HG03439 (cell line): ENCODE measurements around the gene COL25A1.

Source experiments
- ATAC-seq: cut with Tn5 transposase; IDR thresholded peaks from one replicate; pipeline ENCODE4 v1.9.1; 2021; ENCODE audit warnings: mild to moderate bottlenecking, moderate library complexity; ENCODE audit not compliant: unreplicated experiment

The COL25A1 gene

GRCh38 chr4:109294006-109294405, 8.5 kb downstream of the COL25A1 start:
- peak; percentile 93 for ATAC-seq

- no peak for ATAC-seq
Observed at GRCh38 chr4:109291707-109292238, 10.7 kb downstream of the COL25A1 start.

GRCh38 chr4:109290918-109291317, 11.5 kb downstream of the COL25A1 start:
- ATAC-seq: no peak

DNA sequence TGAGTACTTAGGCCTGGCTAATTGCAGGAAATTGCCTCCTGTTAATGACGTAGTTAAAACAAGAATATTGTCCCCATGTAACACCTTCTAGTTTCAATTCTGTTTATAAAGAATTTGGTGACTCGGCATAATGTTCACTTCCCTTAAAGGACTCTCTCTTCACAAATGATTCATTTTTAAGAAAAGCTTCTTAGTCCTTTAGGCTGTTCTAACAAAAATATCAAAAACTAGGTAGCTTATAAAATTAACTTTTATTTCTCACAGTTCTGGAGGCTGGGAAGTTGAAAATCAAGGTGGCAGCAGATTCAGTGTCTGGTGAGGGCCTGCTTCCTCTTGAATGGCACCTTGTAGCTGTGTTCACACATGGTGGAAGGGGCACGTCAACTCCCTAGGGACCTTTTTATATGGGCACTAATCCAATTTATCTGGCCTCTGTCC, 23.8 kb downstream of the COL25A1 start:
- ATAC-seq: peak; percentile 92

DNA sequence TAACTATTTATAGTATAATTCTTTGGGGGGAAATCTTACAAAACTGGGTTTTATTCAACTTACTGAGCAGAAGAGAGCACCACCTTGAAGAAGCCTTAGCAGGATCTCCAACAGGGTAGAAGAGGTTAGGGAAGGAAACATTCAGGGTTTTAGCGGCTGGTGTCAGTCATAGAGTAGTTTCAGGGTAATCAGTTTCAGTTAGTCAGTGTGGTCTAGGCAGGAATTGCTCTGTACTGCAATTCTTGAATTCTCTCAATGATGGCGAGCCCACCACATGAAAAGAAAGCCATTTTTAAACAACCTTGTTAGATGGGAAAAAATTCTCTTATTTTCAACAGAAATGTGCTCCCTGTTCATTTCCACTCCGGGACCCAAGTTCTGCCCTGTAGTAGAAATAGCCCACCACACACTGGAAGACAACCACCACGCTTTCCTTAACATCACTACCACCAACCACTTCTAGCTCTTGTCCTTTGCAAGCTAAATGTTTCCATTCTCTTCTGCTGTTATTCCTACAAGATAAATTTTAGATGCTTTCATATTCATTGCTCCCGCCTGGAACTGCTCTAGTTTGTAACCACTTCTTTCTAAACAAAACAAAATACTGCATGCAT, 25.9 kb downstream of the COL25A1 start:
- ATAC-seq: peak; percentile 73

- ATAC-seq: no peak
Observed at GRCh38 chr4:109275066-109275745, 27.3 kb downstream of the COL25A1 start.

DNA sequence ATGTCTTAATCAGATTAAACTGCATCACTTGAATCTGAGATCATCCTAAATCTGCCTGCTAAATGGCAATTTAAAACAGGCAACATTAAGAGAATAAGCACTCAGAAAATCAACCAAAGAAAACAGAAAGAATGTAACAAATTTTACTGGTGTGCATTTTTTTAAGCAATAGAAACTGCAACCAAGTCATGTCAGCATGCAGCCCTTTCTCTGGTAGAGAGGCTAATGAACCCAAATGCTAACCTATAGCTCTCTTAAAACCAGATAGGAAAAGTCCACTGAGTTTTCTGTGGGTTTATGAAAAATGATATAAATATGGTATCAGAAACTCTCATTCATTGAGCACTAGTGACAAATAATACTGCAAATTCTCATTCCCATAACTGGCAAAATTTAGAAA, 35.6 kb downstream of the COL25A1 start:
- no peak for ATAC-seq

DNA sequence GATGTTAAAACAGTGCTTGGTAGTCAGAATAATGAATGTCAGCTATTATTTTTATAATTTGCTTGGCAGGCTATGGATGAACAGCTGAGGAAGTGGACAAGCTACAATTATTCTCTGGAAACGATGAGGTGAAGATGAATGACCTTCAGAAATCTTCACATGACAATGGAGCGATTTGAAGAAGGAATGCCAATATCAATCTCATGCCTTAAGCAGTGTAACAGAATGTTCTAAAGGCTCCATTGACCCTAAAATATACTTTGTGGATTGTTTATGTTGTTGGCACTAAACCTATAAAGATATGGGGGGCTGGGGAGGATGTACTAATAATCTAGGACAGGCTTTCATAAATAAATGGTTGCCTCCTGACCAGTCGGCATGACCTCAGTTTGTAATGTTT, 36.2 kb downstream of the COL25A1 start:
- ATAC-seq: no peak

GRCh38 chr4:109263721-109264120, 38.7 kb downstream of the COL25A1 start:
- no peak for ATAC-seq

GRCh38 chr4:109256818-109257217, 45.6 kb downstream of the COL25A1 start:
- ATAC-seq: no peak

GRCh38 chr4:109254845-109255244, 47.6 kb downstream of the COL25A1 start:
- no peak for ATAC-seq

DNA sequence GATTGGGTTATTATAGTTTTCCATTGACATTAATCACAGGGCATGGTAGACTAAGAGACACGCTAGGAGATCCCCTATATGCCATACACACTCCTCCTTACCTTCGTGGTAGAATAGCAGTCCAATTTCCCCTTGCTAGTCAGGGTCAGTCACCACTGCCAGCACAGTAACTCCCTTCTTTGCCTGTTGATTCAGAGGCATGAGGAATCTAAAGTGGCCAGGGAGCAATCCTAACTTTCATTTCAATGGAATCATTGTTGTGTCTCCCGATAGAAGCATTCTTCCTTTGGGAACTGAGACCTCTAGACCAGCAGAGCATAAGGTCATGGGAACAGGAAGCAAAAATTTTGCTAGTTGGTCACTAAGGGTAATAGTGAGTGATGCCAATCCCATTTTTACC, 51.1 kb downstream of the COL25A1 start:
- ATAC-seq: no peak

DNA sequence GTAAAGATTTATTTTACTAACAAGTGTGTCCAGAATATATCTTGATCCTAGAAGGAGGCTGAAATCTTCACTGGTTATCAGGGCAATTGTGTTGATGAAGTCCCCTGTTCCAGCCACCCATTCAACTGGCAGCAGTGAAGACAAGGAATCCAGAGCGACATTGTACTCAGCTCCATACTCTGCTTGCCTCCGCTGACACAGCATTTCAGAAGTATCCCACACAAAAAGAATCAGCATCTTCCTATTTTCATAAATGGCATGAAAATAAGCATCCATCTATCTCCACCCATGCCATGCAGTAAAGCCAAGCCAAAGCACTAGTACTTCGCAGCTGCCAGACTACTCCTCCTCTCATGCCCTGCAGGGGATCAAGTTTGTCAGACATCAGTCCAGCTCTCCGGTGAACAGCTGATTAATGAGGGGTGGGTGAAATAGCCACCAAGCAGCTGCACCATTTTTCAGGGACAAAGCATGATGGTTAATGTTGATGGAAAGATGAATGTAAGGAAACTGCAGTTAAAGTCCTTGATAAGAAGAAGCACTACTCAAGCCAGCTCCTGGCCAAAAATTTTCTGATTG, 54.0 kb downstream of the COL25A1 start:
- ATAC-seq: no peak

DNA sequence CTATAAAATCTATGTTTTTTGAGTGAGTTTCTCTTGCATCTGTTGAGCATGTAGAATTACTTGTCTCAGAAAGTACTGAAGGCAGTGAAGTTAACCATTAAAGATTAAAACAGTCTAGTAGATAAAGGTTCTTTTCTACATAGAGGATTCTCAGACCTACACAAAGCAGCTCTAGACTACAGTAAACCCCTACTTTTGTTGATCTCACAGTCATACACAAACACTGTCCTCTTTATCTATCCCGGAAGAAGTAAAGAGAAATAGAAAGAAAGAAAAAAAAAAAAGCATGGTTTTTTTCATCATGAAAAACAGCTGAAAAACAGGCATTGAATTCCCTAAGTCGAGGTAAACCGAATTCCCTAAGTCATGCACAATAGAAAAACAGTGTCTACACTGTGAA, 58.6 kb downstream of the COL25A1 start:
- ATAC-seq: no peak

DNA sequence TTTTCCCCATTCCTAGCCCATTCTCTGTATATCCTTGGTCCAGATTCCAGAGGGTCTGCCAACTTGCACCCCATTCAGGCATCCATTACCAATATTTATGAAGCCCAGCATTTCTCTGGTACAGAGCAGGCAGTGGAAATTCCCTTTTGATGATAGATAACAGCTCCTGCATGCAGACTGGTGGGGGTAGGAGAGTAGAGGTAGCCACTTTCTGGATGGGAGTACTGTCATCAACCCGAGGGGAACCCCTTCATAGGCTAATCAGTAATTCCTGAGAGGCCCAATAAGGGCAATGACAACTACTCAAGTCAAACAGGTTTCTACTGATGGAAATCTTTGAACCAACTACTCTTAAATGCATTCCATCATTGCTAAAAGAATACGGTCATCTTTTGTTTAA, 63.7 kb downstream of the COL25A1 start:
- ATAC-seq: no peak

GRCh38 chr4:109235683-109236082, 66.8 kb downstream of the COL25A1 start:
- no peak for ATAC-seq

DNA sequence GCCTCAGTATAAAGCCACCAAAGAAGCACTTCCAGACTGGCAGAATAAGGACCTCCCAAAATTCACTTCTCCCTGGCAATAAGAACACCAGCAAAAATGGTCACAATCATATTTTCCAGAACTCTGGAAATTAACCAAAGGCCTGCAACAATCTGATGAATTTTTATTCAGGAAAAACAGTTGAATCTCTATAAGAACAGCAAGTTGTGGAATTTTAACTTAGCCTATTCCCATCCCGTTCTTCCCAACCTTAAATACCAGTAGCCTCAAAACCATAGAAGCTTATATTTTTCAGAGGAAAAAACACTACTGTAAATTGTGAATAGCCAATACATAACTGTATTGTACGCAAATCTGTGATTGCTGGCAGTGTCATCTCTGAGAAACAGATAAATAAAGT, 67.9 kb downstream of the COL25A1 start:
- no peak for ATAC-seq

- ATAC-seq: no peak
Observed at GRCh38 chr4:109233570-109233969, 68.9 kb downstream of the COL25A1 start.

DNA sequence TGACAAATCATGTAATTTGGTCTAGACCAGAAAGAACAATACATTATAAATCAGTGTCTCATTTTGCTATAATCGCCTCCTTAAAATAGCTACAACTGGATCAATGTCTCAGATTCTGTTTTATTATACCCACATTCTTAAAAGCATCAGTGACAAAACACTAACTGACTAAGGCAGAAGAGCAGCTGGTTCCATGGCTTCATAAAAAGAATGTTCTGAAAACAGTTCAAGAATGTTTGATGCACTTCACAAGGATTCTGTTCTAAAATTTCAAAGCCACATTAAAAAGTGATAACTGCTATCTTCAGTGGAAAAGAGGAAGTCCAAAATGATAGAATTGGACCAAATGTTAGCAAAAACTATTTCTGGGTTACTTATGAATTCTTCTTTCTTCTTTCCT, 69.8 kb downstream of the COL25A1 start:
- ATAC-seq: no peak

DNA sequence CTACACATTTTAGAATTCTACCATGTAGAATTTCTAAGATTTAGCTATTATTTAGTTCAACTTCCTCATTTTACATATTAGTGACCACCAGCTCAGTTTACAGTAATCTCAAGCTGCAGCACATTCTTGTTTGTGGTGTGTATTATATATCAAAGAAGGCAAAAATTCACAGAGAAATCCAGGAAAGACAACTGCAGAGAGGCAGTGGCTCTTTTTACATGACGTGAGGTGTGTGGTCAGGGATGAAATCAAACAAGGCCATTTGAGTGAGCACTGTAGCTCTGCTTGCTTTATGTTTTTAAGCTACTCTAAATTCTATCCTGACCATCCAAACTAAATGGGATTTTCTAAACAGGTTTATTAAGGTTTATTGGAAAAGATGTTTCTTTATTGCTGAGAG, 71.1 kb downstream of the COL25A1 start:
- no peak for ATAC-seq

DNA sequence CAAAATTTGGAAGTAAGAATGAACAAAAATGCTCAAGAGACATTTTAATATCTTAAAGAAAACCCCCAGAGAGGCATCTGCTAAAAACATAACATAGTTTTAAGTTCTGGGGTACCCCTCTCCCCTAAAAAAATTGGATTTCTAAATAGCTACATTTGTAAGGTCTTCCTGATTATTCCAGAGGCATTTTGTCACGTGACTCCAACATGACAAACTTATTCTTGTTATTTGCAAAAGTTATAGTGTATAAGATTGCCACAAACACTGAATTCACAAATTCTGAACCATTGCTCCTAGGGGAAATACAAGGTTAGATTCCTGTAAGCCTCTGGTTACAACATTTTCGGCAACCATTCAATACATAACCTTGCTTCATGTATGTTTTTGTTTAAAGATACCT, 73.4 kb downstream of the COL25A1 start:
- no peak for ATAC-seq

DNA sequence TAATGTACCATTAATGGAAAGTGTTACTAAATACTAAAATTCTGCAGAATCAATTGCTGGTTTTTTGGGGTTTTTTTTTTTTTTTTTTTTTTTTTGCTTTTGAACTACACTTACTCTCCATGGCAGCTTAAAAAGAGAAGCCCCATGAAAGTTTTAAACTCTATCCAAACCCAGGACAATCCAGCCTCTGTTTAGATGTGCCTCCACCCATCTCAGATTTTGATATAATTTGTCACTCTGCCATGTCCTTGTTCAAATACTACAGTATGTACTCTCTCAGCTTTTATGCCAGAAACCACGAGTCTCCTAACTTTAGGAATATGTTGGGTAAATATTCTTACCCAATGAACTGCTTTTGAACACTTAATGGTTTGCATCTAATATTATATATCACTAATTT, 84.2 kb downstream of the COL25A1 start:
- no peak for ATAC-seq
